ENCODE results near the gene AKT1S1.

The AKT1S1 gene

GRCh38 chr19:49837009-49837310 is 40.2 kb downstream of the AKT1S1 start:
- no peak for DNase-seq
- Histone ChIP-seq H3K9me3 (ENCODE audit: severe bottlenecking) (no peaks in the 10 kb centered on the region), H3K4me3 (ENCODE audit: low read depth, low read length) (no peak overlapping the region), H3K27me3 (ENCODE audit: insufficient read depth, low read depth, severe bottlenecking) (no peaks in the 10 kb centered on the region), H3K27ac (no peak overlapping the region), H3K36me3 (peaks cover 90% of the 10 kb centered on the region)
- TF ChIP-seq CTCF (IDR thresholded peaks at IDR 0.05; ENCODE audit: low read depth, low read length): no peak

GRCh38 chr19:49836176-49837008 is 40.8 kb downstream of the AKT1S1 start:
- H3K36me3 ChIP-seq: peaks cover 95% of the 10 kb centered on the region
- TF ChIP-seq CTCF (IDR thresholded peaks at IDR 0.05; ENCODE audit: low read depth, low read length): no peak
- no peak overlapping the region for H3K4me3 ChIP-seq (ENCODE audit: low read depth, low read length)
- no peak overlapping the region for H3K27ac ChIP-seq
- DNase-seq: no peak
- no peaks in the 10 kb centered on the region for H3K27me3 ChIP-seq (ENCODE audit: insufficient read depth, low read depth, severe bottlenecking)
- H3K9me3 ChIP-seq (ENCODE audit: severe bottlenecking): no peaks in the 10 kb centered on the region

- DNase-seq: no peak
- H3K27me3 ChIP-seq (ENCODE audit: insufficient read depth, low read depth, severe bottlenecking): no peaks in the 10 kb centered on the region
- H3K36me3 ChIP-seq: peaks cover 98% of the 10 kb centered on the region
- no peak overlapping the region for H3K4me3 ChIP-seq (ENCODE audit: low read depth, low read length)
- no peak for TF ChIP-seq CTCF (IDR thresholded peaks at IDR 0.05; ENCODE audit: low read depth, low read length)
- no peaks in the 10 kb centered on the region for H3K9me3 ChIP-seq (ENCODE audit: severe bottlenecking)
- no peak overlapping the region for H3K27ac ChIP-seq
These were observed 41.6 kb downstream of the AKT1S1 start for GRCh38 chr19:49835562-49835961.

- DNase-seq: no peak
- Histone ChIP-seq H3K9me3 (ENCODE audit: severe bottlenecking) (no peaks in the 10 kb centered on the region), H3K27me3 (ENCODE audit: insufficient read depth, low read depth, severe bottlenecking) (no peaks in the 10 kb centered on the region), H3K27ac (no peak overlapping the region), H3K36me3 (peaks cover 87% of the 10 kb centered on the region), H3K4me3 (ENCODE audit: low read depth, low read length) (no peak overlapping the region)
- no peak for TF ChIP-seq CTCF (IDR thresholded peaks at IDR 0.05; ENCODE audit: low read depth, low read length)
These were observed 43.6 kb downstream of the AKT1S1 start for GRCh38 chr19:49833599-49833998.

- peaks cover 82% of the 10 kb centered on the region for H3K36me3 ChIP-seq
- no peak overlapping the region for H3K27ac ChIP-seq
- no peak for DNase-seq
- TF ChIP-seq CTCF (IDR thresholded peaks at IDR 0.05; ENCODE audit: low read depth, low read length): no peak
- no peak overlapping the region for H3K4me3 ChIP-seq (ENCODE audit: low read depth, low read length)
- H3K27me3 ChIP-seq (ENCODE audit: insufficient read depth, low read depth, severe bottlenecking): no peaks in the 10 kb centered on the region
- H3K9me3 ChIP-seq (ENCODE audit: severe bottlenecking): no peaks in the 10 kb centered on the region
These were observed 44.6 kb downstream of the AKT1S1 start for GRCh38 chr19:49832556-49832955.

GRCh38 chr19:49831592-49831991 is 45.6 kb downstream of the AKT1S1 start:
- no peak overlapping the region for H3K4me3 ChIP-seq (ENCODE audit: low read depth, low read length)
- H3K27me3 ChIP-seq (ENCODE audit: insufficient read depth, low read depth, severe bottlenecking): no peaks in the 10 kb centered on the region
- DNase-seq: no peak
- no peak overlapping the region for H3K27ac ChIP-seq
- H3K36me3 ChIP-seq: peaks cover 80% of the 10 kb centered on the region
- no peaks in the 10 kb centered on the region for H3K9me3 ChIP-seq (ENCODE audit: severe bottlenecking)
- no peak for TF ChIP-seq CTCF (IDR thresholded peaks at IDR 0.05; ENCODE audit: low read depth, low read length)
